ENCODE results near the gene ZNF527.
"Not testable (repeated sequence)": the region's sequence is repeated elsewhere in the genome, so short reads cannot be mapped to it uniquely, and the experiment has no call there.

ZNF527 gene

GRCh38 chr19:37370880-37371661, at the start of gene ZNF527:
ZNF527 (plus strand) TSS chr19:37371099; CDS start chr19:37374199, 3,100 bp downstream.
- peak; percentile 90 for DNase-seq (ENCODE audit: low read depth)

GRCh38 chr19:37329686-37330085, 41.2 kb upstream of the ZNF527 start:
- no peak for DNase-seq (ENCODE audit: low read depth)

GRCh38 chr19:37332839-37333238, 38.1 kb upstream of the ZNF527 start:
- no peak for DNase-seq (ENCODE audit: low read depth)

DNA sequence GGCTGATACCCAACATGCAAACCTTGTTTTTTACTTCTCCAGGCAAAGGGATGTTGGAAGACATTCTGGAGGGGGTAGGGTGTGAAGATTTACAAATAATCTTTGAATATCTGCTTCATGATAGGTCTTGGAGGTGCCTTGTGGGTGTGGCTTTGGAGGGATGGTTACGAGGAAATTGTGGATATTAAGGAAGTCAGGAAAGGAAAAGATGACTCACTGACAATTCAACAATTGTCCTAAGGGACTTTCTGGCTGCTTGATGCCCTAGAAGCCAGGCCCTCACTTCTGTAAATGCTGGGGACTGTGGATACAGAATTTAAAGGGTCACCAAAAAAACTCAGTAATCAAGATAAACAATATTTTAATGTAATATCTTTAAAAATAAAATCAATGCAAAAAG, 37.4 kb upstream of the ZNF527 start:
- no peak for DNase-seq (ENCODE audit: low read depth)

DNA sequence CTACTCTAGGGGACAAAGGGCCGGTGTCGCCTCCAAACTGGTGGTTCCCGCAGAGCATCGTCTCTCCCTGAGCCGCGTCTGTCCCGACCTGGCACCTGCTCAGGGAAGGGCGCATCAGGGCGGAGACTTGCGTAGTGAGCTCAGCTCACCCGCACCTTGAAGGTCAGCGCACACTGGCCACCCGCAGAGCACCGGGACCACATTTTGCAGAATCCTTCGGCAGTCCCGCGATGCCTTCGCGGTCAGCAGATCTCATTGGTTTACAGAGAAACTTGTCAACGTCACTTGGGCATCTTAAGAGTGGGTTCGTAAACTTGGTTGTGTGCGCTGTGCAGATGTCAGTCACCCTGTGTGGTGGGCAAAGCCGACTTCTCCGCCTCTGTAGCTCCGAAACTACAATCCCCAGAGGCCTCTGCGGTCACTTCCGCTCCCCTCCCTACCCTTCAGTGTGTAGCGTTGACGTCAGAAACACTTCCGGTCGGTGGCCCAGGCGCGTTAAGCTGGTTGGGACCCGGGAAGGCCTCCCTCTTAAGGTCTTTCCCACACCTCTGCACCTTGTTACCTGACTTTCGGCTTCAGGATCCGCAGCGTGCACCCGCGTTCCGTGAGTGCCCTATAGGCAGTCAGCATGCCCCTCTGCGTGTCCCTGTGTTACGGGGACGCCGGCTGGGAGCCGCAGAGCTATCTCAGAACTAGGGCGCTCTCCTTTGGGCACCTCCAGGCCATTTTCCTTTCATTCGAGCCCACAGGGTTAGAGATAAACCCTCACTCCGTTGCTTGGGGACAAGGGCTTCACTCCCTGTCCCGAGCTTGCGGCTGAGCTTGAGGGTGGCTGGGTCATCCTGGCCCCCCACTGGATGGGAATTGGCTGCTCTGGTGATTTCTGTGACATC, 36.5 kb upstream of the ZNF527 start:
- peak; percentile 14 for DNase-seq (ENCODE audit: low read depth)

- no peak for DNase-seq (ENCODE audit: low read depth)
Measured at GRCh38 chr19:37342753-37343152, 28.1 kb upstream of the ZNF527 start.

GRCh38 chr19:37346091-37346490, 24.8 kb upstream of the ZNF527 start:
- no peak for DNase-seq (ENCODE audit: low read depth)

GRCh38 chr19:37348060-37348459, 22.8 kb upstream of the ZNF527 start:
- no peak for DNase-seq (ENCODE audit: low read depth)

GRCh38 chr19:37353968-37354367, 16.9 kb upstream of the ZNF527 start:
- DNase-seq (ENCODE audit: low read depth), result no peak

DNA sequence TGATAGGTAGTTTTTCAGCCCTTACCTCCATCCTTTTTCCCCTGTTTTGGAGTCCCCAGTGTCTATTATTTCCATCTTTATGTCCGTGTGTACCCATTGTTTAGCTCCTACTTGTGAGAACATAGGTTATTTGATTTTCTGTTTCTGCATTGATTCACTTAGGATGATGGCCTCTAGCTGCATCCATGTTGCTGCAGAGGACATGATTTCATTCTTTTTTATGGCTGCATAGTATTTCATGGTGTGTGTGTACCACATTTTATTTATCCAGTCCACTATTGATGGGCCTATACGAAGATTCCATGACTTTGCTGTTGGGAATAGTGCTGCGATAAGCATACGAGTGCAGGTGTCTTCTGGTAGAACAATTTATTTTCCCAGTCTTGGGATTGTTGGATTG, 15.0 kb upstream of the ZNF527 start:
- DNase-seq (ENCODE audit: low read depth), result no peak

DNA sequence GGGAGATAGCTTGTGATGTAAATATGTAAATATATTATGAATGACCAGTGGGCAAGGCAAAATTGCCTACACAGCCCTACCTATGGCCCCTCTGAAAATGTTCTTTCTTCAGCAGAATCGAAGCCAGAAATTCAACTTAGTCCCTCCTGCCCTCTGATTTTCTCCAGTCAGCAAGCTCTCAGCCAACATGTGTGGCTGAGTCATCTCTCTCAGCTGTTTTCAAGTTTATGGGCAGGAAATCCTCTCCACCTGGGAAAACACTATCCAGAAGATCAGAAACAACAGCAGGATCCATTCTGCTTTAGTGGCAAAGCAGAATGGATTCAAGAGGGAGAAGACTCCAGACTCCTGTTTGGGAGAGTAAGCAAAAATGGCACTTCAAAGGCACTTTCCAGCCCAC, 8.9 kb upstream of the ZNF527 start:
- DNase-seq (ENCODE audit: low read depth), result no peak

DNA sequence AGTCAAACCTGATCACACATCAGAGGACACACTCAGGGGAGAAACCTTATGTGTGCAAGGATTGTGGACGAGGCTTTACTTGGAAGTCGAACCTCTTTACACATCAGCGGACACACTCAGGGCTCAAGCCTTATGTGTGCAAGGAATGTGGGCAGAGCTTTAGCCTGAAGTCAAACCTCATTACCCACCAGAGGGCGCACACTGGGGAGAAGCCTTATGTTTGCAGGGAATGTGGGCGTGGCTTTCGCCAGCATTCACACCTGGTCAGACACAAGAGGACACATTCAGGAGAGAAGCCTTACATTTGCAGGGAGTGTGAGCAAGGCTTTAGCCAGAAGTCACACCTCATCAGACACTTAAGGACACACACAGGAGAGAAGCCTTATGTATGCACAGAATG, 8.2 kb upstream of the ZNF527 start:
- DNase-seq (ENCODE audit: low read depth), result no peak

- not testable (repeated sequence) for DNase-seq (ENCODE audit: low read depth)
Measured at GRCh38 chr19:37370386-37370879, 466 bp upstream of the ZNF527 start.

GRCh38 chr19:37389234-37389633, 18.3 kb downstream of the ZNF527 start:
- DNase-seq (ENCODE audit: low read depth), result no peak

GRCh38 chr19:37391399-37391798, 20.5 kb downstream of the ZNF527 start:
- DNase-seq (ENCODE audit: low read depth), result not testable (repeated sequence)

- no peak for DNase-seq (ENCODE audit: low read depth)
Measured at GRCh38 chr19:37401078-37401477, 30.2 kb downstream of the ZNF527 start.

GRCh38 chr19:37403403-37403802, 32.5 kb downstream of the ZNF527 start:
- DNase-seq (ENCODE audit: low read depth), result no peak

- not testable (repeated sequence) for DNase-seq (ENCODE audit: low read depth)
Measured at GRCh38 chr19:37406140-37406846, 35.4 kb downstream of the ZNF527 start.

GRCh38 chr19:37412700-37413099, 41.8 kb downstream of the ZNF527 start:
- no peak for DNase-seq (ENCODE audit: low read depth)

DNA sequence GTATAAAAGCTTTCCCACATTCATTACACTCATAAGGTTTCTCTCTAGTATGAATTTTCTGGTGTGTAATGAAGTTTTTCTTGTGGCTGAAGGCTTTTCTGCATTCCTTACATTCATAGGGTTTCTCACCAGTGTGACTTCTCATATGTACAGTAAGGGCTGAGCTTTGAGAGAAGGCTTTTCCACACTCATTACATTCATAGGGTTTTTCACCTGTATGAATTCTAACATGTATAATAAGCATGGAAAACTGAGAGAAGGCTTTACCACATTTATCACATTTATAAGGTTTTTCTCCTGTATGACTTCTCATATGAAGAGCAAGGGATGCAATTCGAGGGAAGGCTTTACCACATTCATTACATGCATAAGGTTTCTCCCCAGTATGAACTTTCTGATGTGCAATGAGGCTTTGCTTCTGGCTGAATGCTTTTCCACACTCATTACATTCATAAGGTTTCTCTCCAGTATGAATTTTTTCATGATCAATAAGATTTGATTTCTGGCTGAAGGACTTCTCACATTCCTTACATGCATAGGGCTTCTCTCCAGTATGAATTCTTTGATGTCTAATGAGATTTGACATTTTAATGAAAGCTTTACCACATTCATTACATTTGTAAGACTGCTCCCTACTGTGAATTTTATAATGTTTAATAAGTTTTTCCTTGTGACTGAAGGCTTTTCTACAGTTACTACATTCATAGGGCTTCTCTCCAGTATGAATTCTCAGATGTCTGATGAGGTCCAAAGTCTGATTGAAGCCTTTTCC, 42.6 kb downstream of the ZNF527 start:
- no peak for DNase-seq (ENCODE audit: low read depth)

Data from CMK (cell line).